ENCODE measurements around the gene GCDH.
"Not testable (repeated sequence)": the region's sequence is repeated elsewhere in the genome, so short reads cannot be mapped to it uniquely, and the experiment has no call there.

The GCDH gene

DNA sequence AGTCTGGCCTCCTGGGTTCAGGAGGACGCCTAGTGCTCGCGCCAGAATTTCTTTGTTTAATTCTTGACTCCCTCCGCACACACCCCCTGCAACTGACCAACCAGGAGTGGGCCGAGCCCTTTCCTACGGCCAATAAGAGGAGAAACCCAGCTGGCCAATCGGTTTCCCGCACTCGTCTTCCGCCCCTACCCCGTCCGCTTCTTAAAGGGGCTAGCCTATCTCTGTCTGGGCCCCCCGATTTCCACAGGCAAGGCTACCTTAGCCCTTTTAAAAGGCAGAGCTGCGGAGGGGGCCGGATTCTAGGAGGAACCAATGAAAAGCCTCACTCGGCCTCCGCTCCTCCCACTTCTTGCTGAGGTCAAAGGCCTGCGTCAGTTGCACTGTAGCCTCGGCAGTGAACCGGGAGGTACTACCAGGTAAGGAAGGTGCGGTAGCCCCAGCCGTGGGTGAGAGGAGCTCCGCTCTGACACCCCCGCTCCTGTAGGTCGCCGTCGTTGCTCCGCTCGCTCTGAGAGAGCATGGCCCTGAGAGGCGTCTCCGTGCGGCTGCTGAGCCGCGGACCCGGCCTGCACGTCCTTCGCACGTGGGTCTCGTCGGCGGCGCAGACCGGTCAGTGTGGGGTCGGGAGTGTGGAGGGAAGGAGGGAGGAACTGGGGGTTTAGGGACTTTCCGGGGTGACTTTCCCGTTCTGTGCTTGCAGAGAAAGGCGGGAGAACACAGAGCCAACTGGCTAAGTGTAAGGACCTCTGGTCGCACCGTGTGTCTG lies at the start of gene GCDH:
Gene GCDH (plus strand): TSS at position 374 of the 766 bp plus-strand sequence. CDS start 145 bp downstream, at position 519.
- peak; percentile 95 for DNase-seq

GRCh38 chr19:12842511-12842910 lies 48.4 kb upstream of the GCDH start:
- no peak for DNase-seq

DNA sequence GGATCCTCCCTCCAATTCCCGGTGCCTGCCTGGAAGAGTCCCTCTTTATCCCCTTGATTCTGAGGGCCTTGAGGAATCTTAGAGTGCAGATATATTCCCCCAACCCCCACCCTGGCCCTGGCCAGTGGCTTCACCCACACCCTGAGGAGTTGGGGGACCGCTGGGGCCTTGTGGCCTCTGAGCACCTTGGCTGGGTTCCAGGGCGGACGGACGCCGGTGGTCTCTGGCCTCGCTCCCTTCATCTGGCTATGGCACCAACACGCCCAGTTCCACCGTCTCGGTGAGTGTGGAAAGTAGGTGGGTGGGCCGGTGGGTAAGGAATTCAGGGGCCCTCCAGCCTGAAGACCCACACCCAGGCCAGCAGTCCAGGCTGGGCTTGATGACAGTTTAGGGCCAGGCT lies 47.6 kb upstream of the GCDH start:
- DNase-seq = no peak

DNA sequence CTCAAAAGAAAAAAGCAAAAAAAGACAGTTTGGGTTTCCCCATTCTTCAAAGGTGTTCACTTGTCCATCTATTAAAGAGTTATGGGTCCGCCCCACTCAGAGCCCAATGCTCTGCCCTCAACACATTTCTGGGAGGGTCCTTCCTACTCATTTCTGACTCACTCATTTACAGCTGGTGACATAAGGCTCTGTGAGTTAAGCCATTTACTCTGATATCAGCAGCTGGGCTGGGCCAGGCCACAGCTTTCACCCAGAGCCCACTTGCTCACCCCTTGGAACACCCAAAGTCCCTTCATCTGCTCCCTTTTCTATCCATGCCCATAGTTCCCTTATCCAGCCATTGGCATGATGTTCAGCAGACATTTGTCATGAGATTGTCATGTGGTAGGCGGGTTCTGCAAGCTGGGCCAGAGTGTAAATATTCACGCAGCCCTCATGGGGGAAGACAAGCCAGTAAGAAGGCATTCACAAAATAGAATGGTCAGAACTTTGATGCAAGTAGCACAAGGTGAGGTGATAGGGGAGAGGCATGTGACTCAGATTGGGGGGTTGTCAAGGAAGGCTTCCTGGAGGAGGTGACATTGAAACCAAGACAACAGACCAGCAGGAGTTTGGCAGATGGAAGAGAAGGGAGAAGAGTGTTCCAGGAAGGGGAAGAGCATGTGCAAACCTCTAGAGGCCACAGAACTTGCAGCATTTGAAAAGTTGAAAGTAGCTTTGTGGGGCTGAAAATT lies 46.8 kb upstream of the GCDH start:
- no peak for DNase-seq

DNA sequence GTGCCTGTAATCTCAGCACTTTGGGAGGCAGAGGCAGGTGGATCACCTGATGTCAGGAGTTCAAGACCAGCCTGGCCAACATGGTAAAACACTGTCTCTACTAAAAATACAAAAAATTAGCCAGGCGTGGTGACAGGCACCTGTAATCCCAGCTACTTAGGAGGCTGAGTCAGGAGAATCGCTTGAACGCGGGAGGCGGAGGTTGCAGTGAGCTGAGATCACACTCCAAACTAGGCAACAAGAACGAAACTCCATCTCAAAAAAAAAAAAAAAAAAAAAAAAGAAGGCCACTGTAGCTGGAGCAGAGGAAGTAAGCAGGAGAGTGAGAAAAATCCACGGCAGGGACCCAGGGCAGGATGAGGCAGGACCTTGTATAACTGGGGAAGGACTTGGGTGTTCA lies 44.3 kb upstream of the GCDH start:
- DNase-seq = not testable (repeated sequence)

- peak in 1 of 2 experiments; percentile 31 for DNase-seq
Measured at GRCh38 chr19:12847159-12848139, 43.5 kb upstream of the GCDH start.

DNA sequence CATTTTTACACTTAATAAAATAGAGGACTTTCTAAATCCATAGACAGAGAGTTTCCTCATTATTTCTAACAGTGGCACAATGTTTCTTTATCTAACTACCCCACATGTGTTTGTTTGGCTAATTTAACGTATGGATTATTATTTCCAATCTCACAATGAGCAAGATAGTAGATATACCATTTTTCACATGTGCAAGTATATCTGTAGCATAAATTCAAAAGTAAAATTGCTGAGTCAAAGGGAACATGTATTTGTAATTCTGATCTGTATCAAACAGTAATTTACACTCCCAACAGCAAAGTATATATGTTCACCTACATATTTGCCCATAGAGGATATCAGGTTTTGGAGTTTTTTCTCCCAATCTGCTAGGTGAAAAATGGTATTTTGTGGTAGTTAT lies 34.3 kb upstream of the GCDH start:
- DNase-seq = no peak

GRCh38 chr19:12858041-12858928 lies 32.7 kb upstream of the GCDH start:
- DNase-seq = no peak

DNA sequence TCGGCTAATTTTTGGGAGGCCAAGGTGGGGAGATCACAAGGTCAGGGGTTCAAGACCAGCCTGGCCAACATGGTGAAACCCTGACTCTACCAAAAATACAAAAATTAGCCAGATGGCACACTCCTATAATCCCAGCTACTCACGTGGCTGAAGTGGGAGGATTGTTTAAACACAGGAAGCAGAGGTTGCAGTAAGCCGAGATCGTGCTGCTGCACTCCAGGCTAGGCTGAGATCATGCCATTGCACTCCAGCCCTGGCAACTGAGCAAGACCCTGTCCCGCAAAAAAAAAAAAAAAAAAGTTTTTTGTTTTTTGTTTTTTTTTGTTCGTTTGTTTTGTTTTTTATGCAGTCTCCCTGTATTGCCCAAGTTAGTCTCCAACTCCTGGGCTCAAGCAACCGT lies 31.4 kb upstream of the GCDH start:
- no peak for DNase-seq

GRCh38 chr19:12864143-12864542 lies 26.8 kb upstream of the GCDH start:
- DNase-seq = no peak

DNA sequence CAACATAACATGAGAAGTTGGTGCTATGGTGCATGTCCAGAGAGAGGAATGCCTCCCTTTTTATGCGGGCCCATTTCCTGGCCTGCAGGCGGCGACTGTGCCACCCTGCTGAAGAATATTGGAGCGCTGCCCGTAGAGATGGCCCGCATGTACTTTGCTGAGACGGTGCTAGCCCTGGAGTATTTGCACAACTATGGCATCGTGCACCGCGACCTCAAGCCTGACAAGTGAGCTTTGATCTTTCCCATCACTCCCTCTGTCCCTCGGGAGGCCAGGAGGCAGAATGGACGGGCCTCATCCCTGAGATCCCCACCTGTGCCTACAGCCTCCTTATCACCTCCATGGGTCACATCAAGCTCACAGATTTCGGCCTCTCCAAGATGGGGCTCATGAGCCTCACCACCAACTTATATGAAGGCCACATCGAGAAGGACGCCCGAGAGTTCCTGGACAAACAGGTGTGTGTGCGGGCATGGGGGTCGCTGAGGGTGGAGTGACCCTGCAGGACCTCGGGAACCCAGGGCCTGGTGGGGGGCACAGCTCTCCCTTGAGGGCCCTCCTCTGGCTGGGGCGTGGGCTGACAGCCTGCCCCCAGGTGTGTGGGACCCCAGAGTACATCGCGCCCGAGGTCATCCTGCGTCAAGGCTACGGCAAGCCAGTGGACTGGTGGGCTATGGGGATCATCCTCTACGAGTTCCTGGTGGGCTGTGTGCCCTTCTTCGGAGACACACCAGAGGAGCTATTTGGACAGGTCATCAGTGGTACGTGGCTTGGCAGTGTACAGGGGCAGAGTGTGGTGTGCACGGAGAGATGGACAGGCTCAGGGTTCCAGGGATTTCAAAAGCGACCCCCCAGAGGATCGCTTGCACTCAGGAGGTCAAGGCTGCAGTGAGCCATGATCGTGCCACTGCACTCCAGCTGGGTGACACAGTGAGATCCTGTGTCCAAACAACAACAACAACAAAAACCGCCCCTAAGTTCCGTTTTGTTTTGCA lies 25.9 kb upstream of the GCDH start:
- no peak for DNase-seq

GRCh38 chr19:12865746-12866415 lies 25.1 kb upstream of the GCDH start:
- DNase-seq = no peak

- DNase-seq = no peak
Measured at GRCh38 chr19:12866416-12867119, 24.4 kb upstream of the GCDH start.

- DNase-seq = no peak
Measured at GRCh38 chr19:12867120-12868099, 23.6 kb upstream of the GCDH start.

GRCh38 chr19:12868540-12869112 lies 22.3 kb upstream of the GCDH start:
- no peak for DNase-seq

GRCh38 chr19:12871681-12872080 lies 19.3 kb upstream of the GCDH start:
- no peak for DNase-seq

DNA sequence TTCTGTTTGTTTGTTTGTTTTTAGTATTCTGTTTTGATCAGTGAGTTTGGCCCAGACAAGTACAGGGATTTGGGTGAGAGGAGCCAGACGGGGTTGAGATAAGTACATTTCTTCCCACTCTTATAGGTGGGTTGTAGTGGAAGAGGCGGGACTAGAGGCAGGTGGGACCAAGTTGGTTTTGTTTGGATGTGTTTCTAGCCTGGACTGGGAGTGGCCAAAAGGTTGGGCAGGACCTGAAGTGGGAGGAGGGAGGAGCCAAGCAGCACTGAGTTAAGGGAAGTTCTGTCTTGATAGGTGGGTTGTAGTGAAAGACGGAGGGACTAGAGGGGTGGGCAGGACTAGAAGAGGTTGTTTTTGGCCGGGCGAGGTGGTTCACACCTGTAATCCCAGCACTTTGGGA lies 18.7 kb upstream of the GCDH start:
- DNase-seq = no peak

All from NCI-H1930 (cell line).